Epithelial cell of proximal tubule (primary cell): Measurements from ENCODE around the gene TMEM260. TPM values are rescaled to one million over a fixed set of nuclear protein-coding genes. Genes with fewer than 3 reads are reported as not detected.

ENCODE experiments used
- DNase-seq: peaks from one replicate; pipeline ENCODE4 v3.0.0-alpha.2; 2011; ENCODE audit warnings: low read depth
- H3K4me3 ChIP-seq: 2 replicates; pipeline ENCODE4 v1.5.1; 2011; ENCODE audit warnings: low read depth, mild to moderate bottlenecking, low read length
- CTCF ChIP-seq: conservative IDR thresholded peaks from 2 replicates; pipeline ENCODE4 v1.5.1; 2012; ENCODE audit warnings: low read depth, mild to moderate bottlenecking, low read length
- total RNA-seq: library from RNA; depleted of rRNA; stranded (reverse); fragments of >200 nt; gene quantifications from 2 replicates; pipeline ENCODE4 v1.2.3, GENCODE V29; 2015

The TMEM260 gene
- total RNA-seq, 1 donor from 2014 or later: 15.9 TPM

DNA sequence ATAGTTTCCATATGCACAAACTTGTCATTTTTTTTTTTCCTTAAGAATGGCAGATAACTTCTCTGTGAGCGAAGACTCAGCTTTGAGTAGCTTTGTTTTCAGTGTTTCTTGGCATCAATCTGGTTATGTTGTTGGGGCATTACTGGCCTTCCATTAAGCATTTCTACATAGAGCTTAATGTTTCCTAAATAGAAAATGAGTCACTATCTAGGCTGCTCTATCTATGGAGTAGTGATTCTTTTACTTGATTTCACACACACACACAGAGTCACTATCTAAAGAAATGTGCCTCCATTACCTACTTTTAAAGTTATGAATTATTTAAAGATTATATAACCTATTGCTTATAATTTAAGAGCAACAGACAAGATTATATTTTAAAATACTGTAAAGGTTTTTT lies 53.9 kb downstream of the TMEM260 start:
- H3K4me3 ChIP-seq: no peak overlapping the region
- DNase-seq: no peak
- no peak for TF ChIP-seq CTCF

DNA sequence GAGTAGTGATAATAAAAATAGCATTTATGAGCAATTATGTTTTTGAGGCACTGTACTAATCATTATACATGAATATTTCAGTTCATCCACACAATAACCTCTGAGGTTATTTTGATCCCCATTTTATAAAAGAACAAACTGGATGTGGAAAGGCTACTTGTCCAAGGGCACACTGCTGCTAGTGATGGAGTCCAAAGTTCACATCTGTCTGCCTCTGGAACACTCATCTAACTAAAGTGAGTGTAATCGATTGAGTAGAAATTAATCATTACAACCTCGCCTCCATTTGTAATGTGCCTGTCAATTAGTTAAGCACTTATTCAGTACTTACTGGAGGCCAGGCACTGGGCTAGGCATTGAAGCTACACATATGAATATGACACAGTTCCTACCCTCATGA lies 55.4 kb downstream of the TMEM260 start:
- no peak for DNase-seq
- no peak overlapping the region for H3K4me3 ChIP-seq
- no peak for TF ChIP-seq CTCF

DNA sequence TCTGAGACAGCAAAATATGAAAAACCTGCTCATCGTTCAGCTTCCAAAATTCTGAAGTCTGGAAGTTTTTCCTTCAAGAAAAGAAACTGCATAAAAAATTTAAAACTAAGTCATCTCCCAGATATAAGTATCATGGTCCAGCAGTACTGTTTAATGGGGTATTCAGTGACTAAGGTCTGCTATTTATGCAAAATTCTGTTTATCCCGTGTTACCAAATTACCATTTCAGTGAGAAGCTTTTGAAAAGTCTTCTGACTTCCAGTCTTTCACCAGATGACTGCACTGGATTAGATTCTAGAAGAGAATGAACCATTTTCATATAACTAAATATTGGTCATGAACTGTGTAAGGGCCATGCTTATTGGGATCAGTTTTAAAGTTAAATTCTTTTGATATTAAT lies 67.9 kb downstream of the TMEM260 start:
- no peak for DNase-seq
- no peak overlapping the region for H3K4me3 ChIP-seq
- no peak for TF ChIP-seq CTCF

- no peak for DNase-seq
- no peak for TF ChIP-seq CTCF
- no peak overlapping the region for H3K4me3 ChIP-seq
These were observed 69.1 kb downstream of the TMEM260 start for GRCh38 chr14:56648508-56649301.

GRCh38 chr14:56649382-56649781 lies 69.8 kb downstream of the TMEM260 start:
- DNase-seq: no peak
- no peak overlapping the region for H3K4me3 ChIP-seq
- TF ChIP-seq CTCF: no peak

DNA sequence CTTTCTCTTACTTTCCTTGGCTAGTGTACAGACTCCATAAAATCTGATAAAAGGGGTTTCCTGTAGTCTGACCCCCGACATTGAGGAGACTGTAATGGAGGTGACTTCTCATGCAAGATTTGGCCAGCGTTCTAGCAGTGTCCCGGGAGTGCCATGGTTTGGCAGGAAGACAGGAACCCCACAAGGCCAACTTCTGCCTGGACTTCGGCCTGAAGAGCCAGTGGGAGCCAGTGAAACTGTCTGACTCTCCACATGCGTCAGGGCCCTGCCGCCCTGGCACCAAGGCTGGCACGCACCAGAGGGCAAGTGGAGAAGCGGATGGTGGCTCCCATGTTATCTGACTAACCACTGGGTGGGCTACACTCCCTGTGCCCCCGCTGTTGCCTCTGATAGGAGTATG lies 70.5 kb downstream of the TMEM260 start:
- TF ChIP-seq CTCF: no peak
- no peak for DNase-seq
- no peak overlapping the region for H3K4me3 ChIP-seq

DNA sequence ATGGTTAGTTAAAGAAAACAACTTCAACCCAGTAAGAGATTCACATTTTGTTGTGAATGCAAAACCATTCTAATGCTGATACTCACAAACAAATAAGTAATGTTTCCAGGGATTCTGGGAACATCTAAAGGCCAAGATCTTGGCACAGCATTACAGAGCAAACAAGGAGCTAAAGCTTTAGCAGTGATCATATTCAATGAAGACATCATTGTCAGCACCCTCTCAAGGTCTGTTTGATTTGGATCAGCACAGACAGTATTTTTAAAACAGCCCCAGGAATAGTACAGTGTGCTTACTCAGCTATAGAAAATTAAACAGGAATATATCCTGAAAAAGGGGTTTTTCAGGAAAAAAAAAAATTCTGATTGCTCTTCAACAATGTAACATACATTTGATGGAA lies 71.4 kb downstream of the TMEM260 start:
- DNase-seq: no peak
- no peak for TF ChIP-seq CTCF
- H3K4me3 ChIP-seq: no peak overlapping the region
